HepG2 (cell line): ENCODE measurements around the gene SERINC5. TPM values are rescaled to one million over a fixed set of nuclear protein-coding genes. Genes with fewer than 3 reads are reported as not detected.

Experiments used
- AGO2 ChIP-seq: fragments of 200-400 bp; formaldehyde crosslinking; optimal IDR thresholded peaks from 2 replicates; pipeline ENCODE3; 2017; ENCODE audit warnings: mild to moderate bottlenecking, low read depth, low read length, moderate library complexity
- AHR ChIP-seq: IDR thresholded peaks from 2 replicates; pipeline ENCODE4 v1.6.1; 2018; ENCODE audit warnings: missing genetic modification reagents, missing compliant biosample characterization
- ARNT2 ChIP-seq: sonication (generic); formaldehyde crosslinking; IDR thresholded peaks from 2 replicates; pipeline ENCODE4 v1.8.0; 2022; ENCODE audit warnings: mild to moderate bottlenecking, low read depth, missing genetic modification reagents, moderate library complexity
- ATM ChIP-seq: fragments of 450-650 bp; IDR thresholded peaks from 2 replicates; pipeline ENCODE4 v1.7.1; 2017; ENCODE audit warnings: mild to moderate bottlenecking, borderline replicate concordance
- EHMT2 ChIP-seq: fragments of 200-600 bp; sonication (generic); IDR thresholded peaks from 2 replicates; pipeline ENCODE4 v1.7.0; 2017; ENCODE audit warnings: antibody characterized with exemption, low read depth, low read length, borderline replicate concordance
- GABPB1 ChIP-seq: IDR thresholded peaks from 2 replicates; pipeline ENCODE4 v1.6.1; 2016; ENCODE audit warnings: mild to moderate bottlenecking, missing genetic modification reagents, moderate library complexity, missing compliant biosample characterization
- GATAD2A ChIP-seq: IDR thresholded peaks from 2 replicates; pipeline ENCODE4 v1.6.1; 2016
- MIER2 ChIP-seq: IDR thresholded peaks from 2 replicates; pipeline ENCODE4 v1.6.1; 2016; ENCODE audit warnings: missing biosample characterization, missing genetic modification reagents
- NR3C1 ChIP-seq: sonication (generic); formaldehyde crosslinking; IDR thresholded peaks from 2 replicates; pipeline ENCODE4 v1.4.0; 2020; ENCODE audit warnings: missing genetic modification reagents
- PTBP1 ChIP-seq: fragments of 200-400 bp; formaldehyde crosslinking; IDR thresholded peaks from 2 replicates; pipeline ENCODE4 v1.6.1; 2018; ENCODE audit warnings: low read length, low read depth; ENCODE audit not compliant: poor library complexity, severe bottlenecking
- SKI ChIP-seq: fragments of 450-650 bp; IDR thresholded peaks from one replicate; pipeline ENCODE4 v1.6.1; 2018; ENCODE audit warnings: mild to moderate bottlenecking; ENCODE audit not compliant: partially characterized antibody
- SRSF9 ChIP-seq: fragments of 200-400 bp; formaldehyde crosslinking; IDR thresholded peaks from 2 replicates; pipeline ENCODE4 v1.6.1; 2018; ENCODE audit warnings: borderline replicate concordance, mild to moderate bottlenecking, low read depth, low read length; ENCODE audit not compliant: insufficient read depth, poor library complexity, severe bottlenecking
- TARDBP ChIP-seq: sonication (generic); formaldehyde crosslinking; IDR thresholded peaks from 2 replicates; pipeline ENCODE4 v1.8.0; 2022; ENCODE audit warnings: mild to moderate bottlenecking, missing genetic modification reagents
- TBL1XR1 ChIP-seq: fragments of 150-350 bp; IDR thresholded peaks from 2 replicates; pipeline ENCODE4 v1.6.1; 2014; ENCODE audit warnings: borderline replicate concordance, low read length; ENCODE audit not compliant: partially characterized antibody
- ZFYVE20 ChIP-seq: sonication (generic); formaldehyde crosslinking; IDR thresholded peaks from 2 replicates; pipeline ENCODE4 v1.8.0; 2023; ENCODE audit warnings: low read depth, mild to moderate bottlenecking, moderate library complexity, missing genetic modification reagents, borderline replicate concordance
- ZIK1 ChIP-seq: sonication (generic); formaldehyde crosslinking; IDR thresholded peaks from 2 replicates; pipeline ENCODE4 v1.5.0; 2020; ENCODE audit warnings: mild to moderate bottlenecking, low read depth, missing genetic modification reagents, borderline replicate concordance
- ZNF256 ChIP-seq: sonication (generic); formaldehyde crosslinking; conservative IDR thresholded peaks from 2 replicates; pipeline ENCODE4 v1.4.0; 2020; ENCODE audit warnings: missing genetic modification reagents
- ZNF7 ChIP-seq: IDR thresholded peaks from 2 replicates; pipeline ENCODE4 v1.6.1; 2016; ENCODE audit warnings: missing biosample characterization, missing genetic modification reagents
- ZNF792 ChIP-seq: IDR thresholded peaks from 2 replicates; pipeline ENCODE4 v1.6.1; 2016
- polyA plus RNA-seq, 8 experiments: library from polyadenylated mRNA; depleted of rRNA in 3 of 8; stranded (reverse) in 7 of 8; unstranded in 1 of 8; fragments of >200 nt; fragmentation: Illumina TruSeq in 4 of 8; extraction: Trizol in 4 of 8; gene quantifications; 2 replicates each; pipeline versions ENCODE4 v1.2.1 to v1.2.3, GENCODE V29; 2011 to 2016; ENCODE audit warnings: low read depth in 4 of 8, missing spikeins in 1 of 8, mixed read lengths in 1 of 8; ENCODE audit not compliant: insufficient read depth in 1 of 8
- total RNA-seq, 5 experiments: library from RNA; depleted of rRNA; stranded (reverse); fragments of >200 nt; fragmentation: Illumina TruSeq; extraction: Trizol; gene quantifications; 2 replicates each; pipeline ENCODE4 v1.2.3, GENCODE V29; 2016; ENCODE audit warnings: low read depth in 1 of 5
- TF ChIP-seq, protein P1 (sequence below): sonication (generic); formaldehyde crosslinking; IDR thresholded peaks from 2 replicates; pipeline ENCODE4 v1.9.0; 2021; ENCODE audit warnings: missing genetic modification reagents, borderline replicate concordance
- TF ChIP-seq, protein P2 (sequence below): sonication (generic); formaldehyde crosslinking; IDR thresholded peaks from 2 replicates; pipeline ENCODE4 v1.8.1; 2022; ENCODE audit warnings: low read depth, mild to moderate bottlenecking, missing genetic modification reagents
- TF ChIP-seq, protein P3 (sequence below): sonication (generic); formaldehyde crosslinking; IDR thresholded peaks from 2 replicates; pipeline ENCODE4 v1.5.1; 2020; ENCODE audit warnings: missing genetic modification reagents, mild to moderate bottlenecking, borderline replicate concordance

Gene SERINC5
- total and polyA plus RNA-seq, 2 of the 13 experiments (the other 11 are each of a cell fraction or from before 2014, with no cell fraction given): 17.3 to 22.8 TPM

DNA sequence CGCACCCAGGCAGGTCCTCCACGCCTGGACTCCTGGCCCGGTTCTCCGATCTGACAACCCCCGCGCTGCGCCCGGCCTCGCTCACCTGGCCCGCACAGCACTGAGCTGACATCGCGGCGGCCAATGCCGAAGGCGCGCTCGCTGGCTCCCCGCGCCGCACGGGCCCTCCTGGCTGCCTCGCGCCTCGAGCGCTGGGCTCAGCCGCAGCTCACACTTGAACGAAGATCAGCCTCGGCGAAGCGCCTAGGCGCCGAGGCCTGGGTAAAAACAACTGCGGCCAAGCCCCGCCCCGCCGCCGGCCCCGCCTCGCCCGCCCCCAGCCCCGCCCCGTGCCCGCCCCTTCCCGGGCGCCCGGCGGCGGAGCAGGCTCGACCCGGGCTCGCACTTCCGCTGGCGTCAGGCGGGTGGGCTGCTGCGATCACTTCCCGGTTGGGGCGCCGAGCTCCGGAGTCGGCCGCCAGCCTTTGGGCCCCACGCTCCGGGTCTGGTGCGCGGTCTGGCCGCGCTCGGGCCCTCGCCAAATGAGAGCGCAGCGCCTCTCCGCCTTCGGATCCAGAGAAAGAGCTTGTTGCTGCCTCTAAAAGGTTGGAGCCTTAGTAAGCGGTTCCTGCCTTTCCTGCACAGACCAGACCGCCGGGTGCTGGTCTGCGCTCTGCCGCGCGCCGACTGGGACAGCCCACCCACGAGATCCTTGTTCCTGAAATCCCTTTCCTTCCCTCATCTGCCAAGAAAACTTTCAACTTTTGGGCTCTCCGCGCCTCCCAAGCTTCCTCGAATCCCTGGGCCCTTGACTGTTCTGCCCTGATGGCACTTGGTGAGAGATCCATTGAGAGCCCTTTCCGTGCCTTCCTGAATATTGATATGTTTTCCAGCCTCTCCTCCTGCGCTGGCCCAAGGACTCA lies at the start of gene SERINC5 (continued):
- TF ChIP-seq, protein P1, sequence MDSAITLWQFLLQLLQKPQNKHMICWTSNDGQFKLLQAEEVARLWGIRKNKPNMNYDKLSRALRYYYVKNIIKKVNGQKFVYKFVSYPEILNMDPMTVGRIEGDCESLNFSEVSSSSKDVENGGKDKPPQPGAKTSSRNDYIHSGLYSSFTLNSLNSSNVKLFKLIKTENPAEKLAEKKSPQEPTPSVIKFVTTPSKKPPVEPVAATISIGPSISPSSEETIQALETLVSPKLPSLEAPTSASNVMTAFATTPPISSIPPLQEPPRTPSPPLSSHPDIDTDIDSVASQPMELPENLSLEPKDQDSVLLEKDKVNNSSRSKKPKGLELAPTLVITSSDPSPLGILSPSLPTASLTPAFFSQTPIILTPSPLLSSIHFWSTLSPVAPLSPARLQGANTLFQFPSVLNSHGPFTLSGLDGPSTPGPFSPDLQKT (CRISPR knock-in tag): no peak
- no peak for TF ChIP-seq ATM
- TF ChIP-seq MIER2 (CRISPR knock-in tag): no peak
- peak; percentile 91 for TF ChIP-seq GABPB1 (CRISPR knock-in tag)
- 0 out of 2 replicates have a peak, but pooled peaks have one; percentile 34 for TF ChIP-seq ZNF792
- peak; percentile 88 for TF ChIP-seq ARNT2 (CRISPR knock-in tag)
- no peak for TF ChIP-seq TBL1XR1
- TF ChIP-seq ZNF7 (CRISPR knock-in tag): no peak
- no peak for TF ChIP-seq ZIK1 (CRISPR knock-in tag)
- TF ChIP-seq ZFYVE20: no peak
- TF ChIP-seq GATAD2A (CRISPR knock-in tag): peak; percentile 39; the same call in 1 of the 2 replicates
- no peak for TF ChIP-seq PTBP1
- TF ChIP-seq NR3C1 (CRISPR knock-in tag): no peak
- peak; percentile 75 for TF ChIP-seq AGO2
- TF ChIP-seq ZNF256 (CRISPR knock-in tag): peak; percentile 54; the same call in 1 of the 2 replicates
- TF ChIP-seq TARDBP: peak; percentile 60; the same call in 1 of the 2 replicates
- TF ChIP-seq, protein P2, sequence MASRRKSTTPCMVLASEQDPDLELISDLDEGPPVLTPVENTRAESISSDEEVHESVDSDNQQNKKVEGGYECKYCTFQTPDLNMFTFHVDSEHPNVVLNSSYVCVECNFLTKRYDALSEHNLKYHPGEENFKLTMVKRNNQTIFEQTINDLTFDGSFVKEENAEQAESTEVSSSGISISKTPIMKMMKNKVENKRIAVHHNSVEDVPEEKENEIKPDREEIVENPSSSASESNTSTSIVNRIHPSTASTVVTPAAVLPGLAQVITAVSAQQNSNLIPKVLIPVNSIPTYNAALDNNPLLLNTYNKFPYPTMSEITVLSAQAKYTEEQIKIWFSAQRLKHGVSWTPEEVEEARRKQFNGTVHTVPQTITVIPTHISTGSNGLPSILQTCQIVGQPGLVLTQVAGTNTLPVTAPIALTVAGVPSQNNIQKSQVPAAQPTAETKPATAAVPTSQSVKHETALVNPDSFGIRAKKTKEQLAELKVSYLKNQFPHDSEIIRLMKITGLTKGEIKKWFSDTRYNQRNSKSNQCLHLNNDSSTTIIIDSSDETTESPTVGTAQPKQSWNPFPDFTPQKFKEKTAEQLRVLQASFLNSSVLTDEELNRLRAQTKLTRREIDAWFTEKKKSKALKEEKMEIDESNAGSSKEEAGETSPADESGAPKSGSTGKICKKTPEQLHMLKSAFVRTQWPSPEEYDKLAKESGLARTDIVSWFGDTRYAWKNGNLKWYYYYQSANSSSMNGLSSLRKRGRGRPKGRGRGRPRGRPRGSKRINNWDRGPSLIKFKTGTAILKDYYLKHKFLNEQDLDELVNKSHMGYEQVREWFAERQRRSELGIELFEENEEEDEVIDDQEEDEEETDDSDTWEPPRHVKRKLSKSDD (CRISPR knock-in tag): peak; percentile 66; the same call in 1 of the 2 replicates
- TF ChIP-seq AHR (CRISPR knock-in tag): 0 out of 2 replicates have a peak, but pooled peaks have one; percentile 13
- TF ChIP-seq, protein P3, sequence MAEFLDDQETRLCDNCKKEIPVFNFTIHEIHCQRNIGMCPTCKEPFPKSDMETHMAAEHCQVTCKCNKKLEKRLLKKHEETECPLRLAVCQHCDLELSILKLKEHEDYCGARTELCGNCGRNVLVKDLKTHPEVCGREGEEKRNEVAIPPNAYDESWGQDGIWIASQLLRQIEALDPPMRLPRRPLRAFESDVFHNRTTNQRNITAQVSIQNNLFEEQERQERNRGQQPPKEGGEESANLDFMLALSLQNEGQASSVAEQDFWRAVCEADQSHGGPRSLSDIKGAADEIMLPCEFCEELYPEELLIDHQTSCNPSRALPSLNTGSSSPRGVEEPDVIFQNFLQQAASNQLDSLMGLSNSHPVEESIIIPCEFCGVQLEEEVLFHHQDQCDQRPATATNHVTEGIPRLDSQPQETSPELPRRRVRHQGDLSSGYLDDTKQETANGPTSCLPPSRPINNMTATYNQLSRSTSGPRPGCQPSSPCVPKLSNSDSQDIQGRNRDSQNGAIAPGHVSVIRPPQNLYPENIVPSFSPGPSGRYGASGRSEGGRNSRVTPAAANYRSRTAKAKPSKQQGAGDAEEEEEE: no peak
- TF ChIP-seq SRSF9: no peak
- TF ChIP-seq EHMT2: no peak
- TF ChIP-seq SKI: peak; percentile 19
